ENCODE results near the gene CDH13.

CDH13 gene

DNA sequence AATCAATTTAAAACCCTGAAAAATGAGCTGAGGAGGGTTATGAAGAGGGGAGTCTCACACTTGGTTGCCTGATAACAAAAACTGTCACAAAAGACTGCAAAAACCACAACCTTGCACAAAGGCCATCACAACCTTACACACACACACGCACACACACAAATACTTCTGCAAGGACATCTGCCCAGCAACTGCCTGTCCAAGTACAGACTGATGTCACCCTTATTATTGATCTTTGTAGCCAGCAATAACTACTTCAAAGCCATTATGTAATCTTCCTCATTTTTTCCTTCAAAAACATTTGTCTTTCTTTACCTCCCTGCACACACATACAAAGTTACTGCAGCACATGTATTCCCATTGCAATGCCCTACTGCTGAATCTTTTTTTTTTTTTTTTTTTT is 927.8 kb downstream of the CDH13 start:
- Histone ChIP-seq H3K4me1 (ENCODE audit: control insufficient read depth, insufficient read depth, low read length, poor library complexity, severe bottlenecking) (peaks cover 15% of the 10 kb centered on the region), H3K36me3 (ENCODE audit: control insufficient read depth, insufficient read depth, low read length) (no peaks in the 10 kb centered on the region), H3K4me3 (ENCODE audit: extremely low read depth, insufficient read depth, low read length, poor library complexity, severe bottlenecking) (no peak overlapping the region), H3K27ac (ENCODE audit: low read depth, low read length, severe bottlenecking) (no peak overlapping the region), H3K9me3 (ENCODE audit: control insufficient read depth, low read length) (no peaks in the 10 kb centered on the region)
- 100% methylated on average over 1 of the region's 1 CpG for WGBS, 2 experiments (ENCODE audit: insufficient coverage in 2 of 2)

DNA sequence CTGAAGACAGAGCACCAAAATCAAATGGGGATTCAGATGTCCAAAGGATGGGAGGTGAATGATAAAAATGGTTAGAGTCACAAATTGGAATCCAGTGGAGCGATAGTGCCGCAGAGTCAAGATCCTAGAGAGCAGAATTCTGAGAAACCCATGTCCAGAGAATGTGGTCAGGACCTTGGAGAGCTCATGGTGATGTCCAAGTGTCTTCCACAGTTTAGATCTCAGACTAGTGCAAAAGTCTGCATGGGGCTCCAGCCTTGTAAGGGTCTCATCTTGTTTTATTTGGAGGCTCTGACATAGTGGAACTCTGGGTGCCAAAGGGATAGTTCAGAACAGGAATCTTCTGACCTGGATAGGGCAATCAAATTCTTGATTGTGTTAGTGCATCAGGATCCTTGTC is 935.1 kb downstream of the CDH13 start:
- H3K4me1 ChIP-seq (ENCODE audit: control insufficient read depth, insufficient read depth, low read length, poor library complexity, severe bottlenecking), result no peaks in the 10 kb centered on the region
- no peaks in the 10 kb centered on the region for H3K36me3 ChIP-seq (ENCODE audit: control insufficient read depth, insufficient read depth, low read length)
- no peak overlapping the region for H3K27ac ChIP-seq (ENCODE audit: low read depth, low read length, severe bottlenecking)
- no peak overlapping the region for H3K4me3 ChIP-seq (ENCODE audit: extremely low read depth, insufficient read depth, low read length, poor library complexity, severe bottlenecking)
- WGBS, 2 experiments (ENCODE audit: insufficient coverage in 2 of 2), result 93 to 95% methylated on average over 2 of the region's 2 CpGs
- no peaks in the 10 kb centered on the region for H3K9me3 ChIP-seq (ENCODE audit: control insufficient read depth, low read length)

DNA sequence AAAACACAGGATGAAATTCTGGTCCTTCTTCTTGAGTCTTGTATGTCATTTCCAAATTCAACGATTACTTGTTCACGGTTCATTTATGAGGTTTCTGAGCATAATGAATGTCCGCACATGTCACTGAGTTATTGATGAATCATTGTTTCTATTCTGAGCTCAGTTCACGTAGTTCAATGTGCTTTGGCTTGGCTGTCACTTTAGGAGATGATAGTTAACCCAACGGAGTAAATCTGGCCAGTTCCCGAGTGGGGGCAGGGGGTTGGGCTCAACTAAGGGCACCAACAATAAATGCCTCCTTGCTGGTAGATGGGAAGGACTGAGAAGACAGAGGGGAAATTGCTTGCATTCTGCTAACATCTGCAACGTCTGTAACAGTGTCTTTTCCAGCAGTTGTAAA is 941.6 kb downstream of the CDH13 start:
- H3K4me3 ChIP-seq (ENCODE audit: extremely low read depth, insufficient read depth, low read length, poor library complexity, severe bottlenecking), result no peak overlapping the region
- no peak overlapping the region for H3K27ac ChIP-seq (ENCODE audit: low read depth, low read length, severe bottlenecking)
- no peaks in the 10 kb centered on the region for H3K36me3 ChIP-seq (ENCODE audit: control insufficient read depth, insufficient read depth, low read length)
- WGBS, 2 experiments (ENCODE audit: insufficient coverage in 2 of 2), result 86 to 93% methylated on average over 5 to 7 of the region's 7 CpGs
- no peaks in the 10 kb centered on the region for H3K9me3 ChIP-seq (ENCODE audit: control insufficient read depth, low read length)
- H3K4me1 ChIP-seq (ENCODE audit: control insufficient read depth, insufficient read depth, low read length, poor library complexity, severe bottlenecking), result no peaks in the 10 kb centered on the region

DNA sequence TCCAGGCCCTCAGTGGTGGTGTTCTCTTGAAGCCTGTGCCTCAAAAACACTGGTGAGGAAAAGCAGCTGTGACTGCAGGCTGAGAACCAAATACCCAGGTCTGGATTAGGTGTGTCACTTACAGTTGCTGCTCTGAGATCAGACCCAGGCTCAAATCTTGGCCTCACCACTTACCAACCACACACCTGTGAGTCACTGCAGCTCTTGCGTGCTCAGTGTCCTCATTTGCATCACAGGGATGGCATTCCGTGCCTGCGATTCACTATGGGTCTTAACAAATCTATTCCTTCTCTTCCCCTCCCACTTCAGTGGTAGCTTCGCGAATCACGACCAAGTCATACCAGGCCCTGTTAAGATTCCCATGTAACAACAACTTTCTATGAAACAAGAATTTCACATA is 947.6 kb downstream of the CDH13 start:
- H3K4me3 ChIP-seq (ENCODE audit: extremely low read depth, insufficient read depth, low read length, poor library complexity, severe bottlenecking), result no peak overlapping the region
- H3K36me3 ChIP-seq (ENCODE audit: control insufficient read depth, insufficient read depth, low read length), result no peaks in the 10 kb centered on the region
- H3K4me1 ChIP-seq (ENCODE audit: control insufficient read depth, insufficient read depth, low read length, poor library complexity, severe bottlenecking), result no peaks in the 10 kb centered on the region
- 40 to 57% methylated on average over 6 of the region's 6 CpGs for WGBS, 2 experiments (ENCODE audit: insufficient coverage in 2 of 2)
- H3K27ac ChIP-seq (ENCODE audit: low read depth, low read length, severe bottlenecking), result no peak overlapping the region
- no peaks in the 10 kb centered on the region for H3K9me3 ChIP-seq (ENCODE audit: control insufficient read depth, low read length)

DNA sequence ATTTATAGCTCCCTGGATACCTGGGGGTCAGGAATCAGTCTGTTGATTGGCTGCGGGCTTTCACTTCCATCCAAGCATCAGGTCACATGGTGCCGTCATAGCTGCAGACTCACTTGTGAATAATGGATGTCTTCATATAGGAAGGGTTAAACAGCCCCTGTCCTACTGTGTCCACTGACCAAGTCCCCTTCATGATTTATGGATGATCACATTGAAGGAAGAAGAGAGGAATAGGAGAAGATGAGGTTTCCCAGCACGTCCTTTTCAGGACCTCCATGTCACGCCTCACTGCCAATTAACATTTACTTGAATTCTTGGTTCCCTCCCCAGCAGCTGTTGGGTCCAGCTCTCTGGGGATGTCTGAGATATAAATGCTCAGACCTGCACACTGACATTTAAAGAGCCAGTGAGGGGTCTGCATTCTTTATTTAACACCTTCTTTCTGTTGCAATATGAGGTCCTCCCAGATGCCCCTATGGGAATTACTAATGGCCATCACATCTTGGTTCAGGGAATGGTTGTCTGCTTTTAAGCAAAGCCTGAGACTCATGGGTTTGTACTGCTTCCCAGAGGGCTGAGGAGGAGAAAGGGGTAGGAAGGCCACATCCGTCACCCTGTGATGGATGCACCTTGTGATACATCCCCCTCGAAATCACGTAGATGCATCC is 950.4 kb downstream of the CDH13 start:
- 90% methylated on average over 2 of the region's 7 CpGs for WGBS, 2 experiments (ENCODE audit: insufficient coverage in 2 of 2)
- Histone ChIP-seq H3K9me3 (ENCODE audit: control insufficient read depth, low read length) (no peaks in the 10 kb centered on the region), H3K4me1 (ENCODE audit: control insufficient read depth, insufficient read depth, low read length, poor library complexity, severe bottlenecking) (no peaks in the 10 kb centered on the region), H3K27ac (ENCODE audit: low read depth, low read length, severe bottlenecking) (no peak overlapping the region), H3K4me3 (ENCODE audit: extremely low read depth, insufficient read depth, low read length, poor library complexity, severe bottlenecking) (no peak overlapping the region), H3K36me3 (ENCODE audit: control insufficient read depth, insufficient read depth, low read length) (no peaks in the 10 kb centered on the region)

DNA sequence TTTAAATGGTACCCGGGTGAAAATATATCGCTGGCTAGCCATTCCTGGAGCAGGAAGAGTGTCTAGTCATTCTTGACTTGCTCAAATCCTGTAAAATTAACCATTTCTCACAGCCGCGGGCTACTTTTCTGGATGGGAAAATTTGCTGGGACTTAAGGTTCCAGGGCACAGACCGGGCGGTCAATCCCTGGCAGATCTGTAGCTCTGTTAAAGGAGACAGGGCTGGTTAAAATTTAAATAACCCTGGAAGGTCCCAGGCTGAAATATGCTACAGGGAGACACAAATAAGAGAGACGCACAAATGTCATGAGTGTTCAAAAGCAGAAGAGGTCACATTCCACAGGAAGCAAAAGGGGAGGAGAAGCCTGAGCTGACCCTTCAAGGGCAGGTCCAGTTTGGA is 951.4 kb downstream of the CDH13 start:
- Histone ChIP-seq H3K9me3 (ENCODE audit: control insufficient read depth, low read length) (no peaks in the 10 kb centered on the region), H3K36me3 (ENCODE audit: control insufficient read depth, insufficient read depth, low read length) (no peaks in the 10 kb centered on the region), H3K4me3 (ENCODE audit: extremely low read depth, insufficient read depth, low read length, poor library complexity, severe bottlenecking) (no peak overlapping the region), H3K27ac (ENCODE audit: low read depth, low read length, severe bottlenecking) (no peak overlapping the region), H3K4me1 (ENCODE audit: control insufficient read depth, insufficient read depth, low read length, poor library complexity, severe bottlenecking) (no peaks in the 10 kb centered on the region)
- 85 to 100% methylated on average over 3 to 5 of the region's 7 CpGs for whole genome bisulfite sequencing, 2 experiments (ENCODE audit: insufficient coverage in 2 of 2)

DNA sequence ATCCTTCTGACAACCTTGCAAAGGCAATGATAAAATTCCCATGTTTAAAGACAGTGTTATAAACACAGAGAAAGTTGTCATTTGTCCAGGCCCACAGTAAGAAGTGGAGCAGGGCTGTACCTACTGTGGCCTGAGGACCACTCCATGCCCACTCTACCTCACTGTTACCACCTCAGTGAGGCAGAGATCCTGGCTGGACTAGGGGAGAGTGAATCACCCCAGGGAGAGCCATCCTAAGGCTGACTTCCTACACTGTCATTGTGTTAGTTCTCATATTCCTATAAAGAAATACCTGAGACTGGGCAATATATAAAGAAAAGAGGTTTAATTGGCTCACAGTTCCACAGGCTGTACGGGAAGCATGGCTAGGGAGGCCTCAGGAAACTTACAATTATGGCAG is 952.3 kb downstream of the CDH13 start:
- Histone ChIP-seq H3K9me3 (ENCODE audit: control insufficient read depth, low read length) (no peaks in the 10 kb centered on the region), H3K4me3 (ENCODE audit: extremely low read depth, insufficient read depth, low read length, poor library complexity, severe bottlenecking) (no peak overlapping the region), H3K36me3 (ENCODE audit: control insufficient read depth, insufficient read depth, low read length) (no peaks in the 10 kb centered on the region), H3K4me1 (ENCODE audit: control insufficient read depth, insufficient read depth, low read length, poor library complexity, severe bottlenecking) (no peaks in the 10 kb centered on the region), H3K27ac (ENCODE audit: low read depth, low read length, severe bottlenecking) (no peak overlapping the region)
- 100% methylated on average over 1 of the region's 1 CpG; no CpG with 5 or more reads in 1 of the 2 experiments for WGBS, 2 experiments (ENCODE audit: insufficient coverage in 2 of 2)

DNA sequence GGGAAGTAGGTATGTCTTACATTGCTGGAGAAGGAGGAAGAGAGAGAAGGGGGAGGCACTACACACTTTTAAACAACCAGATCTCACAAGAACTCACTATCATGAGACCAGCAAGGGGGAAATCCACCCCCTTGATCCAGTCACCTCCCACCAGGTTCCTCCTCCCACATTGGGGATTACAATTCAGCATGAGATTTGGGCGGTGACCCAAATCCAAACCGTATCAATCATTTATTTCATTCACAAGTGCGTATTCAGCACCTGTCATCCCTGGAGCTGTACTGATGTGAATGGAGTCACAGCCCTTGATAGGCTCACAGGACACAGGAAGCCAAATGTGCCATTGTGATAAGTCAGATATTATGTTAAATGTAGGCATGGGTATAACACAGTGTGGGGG is 952.7 kb downstream of the CDH13 start:
- H3K27ac ChIP-seq (ENCODE audit: low read depth, low read length, severe bottlenecking), result no peak overlapping the region
- no peaks in the 10 kb centered on the region for H3K4me1 ChIP-seq (ENCODE audit: control insufficient read depth, insufficient read depth, low read length, poor library complexity, severe bottlenecking)
- H3K4me3 ChIP-seq (ENCODE audit: extremely low read depth, insufficient read depth, low read length, poor library complexity, severe bottlenecking), result no peak overlapping the region
- 80% methylated on average over 1 of the region's 3 CpGs; no CpG with 5 or more reads in 1 of the 2 experiments for WGBS, 2 experiments (ENCODE audit: insufficient coverage in 2 of 2)
- no peaks in the 10 kb centered on the region for H3K9me3 ChIP-seq (ENCODE audit: control insufficient read depth, low read length)
- no peaks in the 10 kb centered on the region for H3K36me3 ChIP-seq (ENCODE audit: control insufficient read depth, insufficient read depth, low read length)

DNA sequence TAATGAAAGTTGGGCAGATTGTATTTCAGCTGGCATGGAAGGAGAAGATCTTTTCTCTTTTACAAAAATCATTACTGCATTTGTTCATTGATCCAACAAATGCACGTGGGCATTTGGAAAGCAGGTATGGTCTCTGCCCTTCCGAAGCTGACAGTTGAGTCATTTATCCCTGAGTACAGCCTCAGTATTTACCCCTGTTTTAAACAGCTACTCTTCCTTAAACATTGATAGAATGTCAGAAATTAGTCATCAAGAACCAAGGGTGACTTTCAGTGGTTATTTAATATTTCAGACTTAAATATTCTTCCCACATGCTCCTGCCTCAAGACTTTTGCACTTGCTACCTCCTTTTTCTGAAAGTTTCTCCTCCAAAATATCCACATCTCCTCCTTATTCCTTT is 954.3 kb downstream of the CDH13 start:
- Histone ChIP-seq H3K27ac (ENCODE audit: low read depth, low read length, severe bottlenecking) (no peak overlapping the region), H3K4me1 (ENCODE audit: control insufficient read depth, insufficient read depth, low read length, poor library complexity, severe bottlenecking) (no peaks in the 10 kb centered on the region), H3K9me3 (ENCODE audit: control insufficient read depth, low read length) (no peaks in the 10 kb centered on the region), H3K36me3 (ENCODE audit: control insufficient read depth, insufficient read depth, low read length) (no peaks in the 10 kb centered on the region), H3K4me3 (ENCODE audit: extremely low read depth, insufficient read depth, low read length, poor library complexity, severe bottlenecking) (no peak overlapping the region)
- 74 to 83% methylated on average over 2 of the region's 2 CpGs for WGBS, 2 experiments (ENCODE audit: insufficient coverage in 2 of 2)

DNA sequence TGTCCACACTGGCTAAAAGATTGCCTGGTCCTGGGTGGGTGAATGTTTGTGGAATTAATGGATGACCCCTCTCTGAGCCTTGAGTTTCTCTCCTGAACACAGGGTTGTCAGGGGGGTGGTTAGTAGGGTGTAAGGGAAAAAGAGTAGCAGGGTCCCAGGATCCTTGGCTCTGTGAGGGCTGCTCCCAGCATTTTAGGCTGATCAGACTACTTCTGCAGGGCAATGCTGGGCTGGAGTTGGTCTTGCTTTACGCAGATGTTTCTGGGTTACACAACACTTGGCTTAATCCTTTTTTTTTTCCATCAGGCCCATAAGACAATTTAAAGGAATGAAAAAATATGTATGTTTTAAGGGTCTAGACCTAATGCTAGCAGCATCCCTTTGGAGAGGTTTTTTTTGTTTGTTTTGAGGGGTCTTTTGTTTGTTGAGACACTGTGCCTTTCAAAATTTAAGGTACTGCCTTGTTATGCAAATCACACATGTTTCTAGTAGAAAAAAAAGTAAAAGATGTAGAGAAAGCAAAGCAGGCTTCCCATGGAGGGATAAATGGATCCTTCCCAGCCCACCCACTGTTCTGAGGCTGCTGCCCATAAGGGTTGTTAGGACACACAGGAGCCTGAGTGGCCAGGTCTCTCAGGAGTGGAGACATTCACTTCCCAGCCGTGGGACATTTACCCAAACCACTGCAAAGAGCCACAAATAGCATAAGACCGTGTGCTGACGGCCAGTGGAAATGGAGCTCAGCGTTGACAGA is 955.4 kb downstream of the CDH13 start:
- H3K4me1 ChIP-seq (ENCODE audit: control insufficient read depth, insufficient read depth, low read length, poor library complexity, severe bottlenecking), result no peaks in the 10 kb centered on the region
- H3K4me3 ChIP-seq (ENCODE audit: extremely low read depth, insufficient read depth, low read length, poor library complexity, severe bottlenecking), result no peak overlapping the region
- H3K9me3 ChIP-seq (ENCODE audit: control insufficient read depth, low read length), result no peaks in the 10 kb centered on the region
- H3K36me3 ChIP-seq (ENCODE audit: control insufficient read depth, insufficient read depth, low read length), result no peaks in the 10 kb centered on the region
- no peak overlapping the region for H3K27ac ChIP-seq (ENCODE audit: low read depth, low read length, severe bottlenecking)
- 85 to 90% methylated on average over 4 of the region's 5 CpGs for whole genome bisulfite sequencing, 2 experiments (ENCODE audit: insufficient coverage in 2 of 2)

DNA sequence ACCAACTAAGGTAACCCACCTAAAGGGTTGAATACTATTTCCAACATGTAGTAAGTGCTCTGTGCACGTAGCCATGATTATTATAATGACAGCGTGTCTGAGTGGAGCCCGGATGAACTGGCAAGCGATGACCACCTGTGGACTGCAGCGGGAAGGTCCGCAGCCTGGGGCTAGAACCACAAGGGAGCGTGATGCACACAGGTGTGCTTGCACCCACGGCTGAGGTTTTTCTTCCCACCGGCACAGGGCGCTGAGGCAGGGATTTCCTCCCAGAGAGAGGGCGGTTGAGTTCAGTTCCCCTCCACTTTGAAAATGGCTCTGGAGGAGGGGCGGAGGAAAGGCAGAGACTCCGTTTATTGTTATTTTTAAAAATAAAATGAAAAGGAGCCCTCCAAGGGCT is 959.3 kb downstream of the CDH13 start:
- Histone ChIP-seq H3K9me3 (ENCODE audit: control insufficient read depth, low read length) (no peaks in the 10 kb centered on the region), H3K27ac (ENCODE audit: low read depth, low read length, severe bottlenecking) (no peak overlapping the region), H3K4me3 (ENCODE audit: extremely low read depth, insufficient read depth, low read length, poor library complexity, severe bottlenecking) (no peak overlapping the region), H3K4me1 (ENCODE audit: control insufficient read depth, insufficient read depth, low read length, poor library complexity, severe bottlenecking) (no peaks in the 10 kb centered on the region), H3K36me3 (ENCODE audit: control insufficient read depth, insufficient read depth, low read length) (no peaks in the 10 kb centered on the region)
- 95 to 97% methylated on average over 10 to 12 of the region's 13 CpGs for WGBS, 2 experiments (ENCODE audit: insufficient coverage in 2 of 2)
